Nephron (organoid): Measurements from ENCODE around the gene DPP6.

ENCODE experiments used
- H3K27ac Mint-ChIP-seq, 3 experiments: 2 replicates each; pipeline ENCODE4 v1.8.0; 2020; ENCODE audit warnings: mixed read lengths in 3 of 3, mild to moderate bottlenecking in 2 of 3, moderate library complexity in 1 of 3
- H3K27me3 Mint-ChIP-seq: 2 replicates; pipeline ENCODE4 v1.8.0; 2021; ENCODE audit warnings: low read depth, mild to moderate bottlenecking, moderate library complexity, mixed read lengths
- H3K36me3 Mint-ChIP-seq: 2 replicates; pipeline ENCODE4 v1.8.0; 2020; ENCODE audit warnings: low read depth, mixed read lengths
- H3K4me1 Mint-ChIP-seq: 2 replicates; pipeline ENCODE4 v1.8.0; 2020; ENCODE audit warnings: mixed read lengths
- H3K4me3 Mint-ChIP-seq, 3 experiments: 2 replicates each; pipeline ENCODE4 v1.8.0; 2020; ENCODE audit warnings: mild to moderate bottlenecking in 3 of 3, mixed read lengths in 3 of 3, moderate library complexity in 2 of 3
- H3K9me3 Mint-ChIP-seq: 2 replicates; pipeline ENCODE4 v1.8.0; 2020; ENCODE audit warnings: mixed read lengths
- CTCF ChIP-seq, 3 experiments: fragments of 200-600 bp; sonication (generic); IDR thresholded peaks; one replicate each; pipeline ENCODE4 v1.5.0; 2021; ENCODE audit warnings: antibody characterized with exemption in 3 of 3; ENCODE audit not compliant: unreplicated experiment in 3 of 3

Gene DPP6

GRCh38 chr7:154569916-154570315 lies 517.7 kb downstream of the DPP6 start:
- H3K36me3 Mint-ChIP-seq = no peaks in the 10 kb centered on the region
- H3K4me1 Mint-ChIP-seq = peaks cover 7% of the 10 kb centered on the region
- H3K4me3 Mint-ChIP-seq = no peak overlapping the region
- no peaks in the 10 kb centered on the region for H3K27me3 Mint-ChIP-seq
- H3K27ac Mint-ChIP-seq = no peak overlapping the region
- no peak for TF ChIP-seq CTCF (IDR thresholded peaks at IDR 0.05; ENCODE audit: unreplicated experiment in 3 of 3)
- H3K9me3 Mint-ChIP-seq = no peaks in the 10 kb centered on the region

- TF ChIP-seq CTCF (IDR thresholded peaks at IDR 0.05; ENCODE audit: unreplicated experiment in 3 of 3) = no peak
- Mint-ChIP-seq H3K9me3 (no peaks in the 10 kb centered on the region), H3K4me3 (no peak overlapping the region), H3K27me3 (no peaks in the 10 kb centered on the region), H3K27ac (no peak overlapping the region), H3K36me3 (no peaks in the 10 kb centered on the region), H3K4me1 (peaks cover 7% of the 10 kb centered on the region)
These were observed 519.6 kb downstream of the DPP6 start for GRCh38 chr7:154571772-154572171.

GRCh38 chr7:154574235-154574634 lies 522.0 kb downstream of the DPP6 start:
- Mint-ChIP-seq H3K36me3 (no peaks in the 10 kb centered on the region), H3K27me3 (peaks cover 5% of the 10 kb centered on the region), H3K9me3 (no peaks in the 10 kb centered on the region), H3K4me1 (no peaks in the 10 kb centered on the region), H3K27ac (no peak overlapping the region), H3K4me3 (no peak overlapping the region)
- no peak for TF ChIP-seq CTCF (IDR thresholded peaks at IDR 0.05; ENCODE audit: unreplicated experiment in 3 of 3)

- Mint-ChIP-seq H3K9me3 (no peaks in the 10 kb centered on the region), H3K4me3 (no peak overlapping the region)
These were observed 523.3 kb downstream of the DPP6 start for GRCh38 chr7:154575497-154575896.

GRCh38 chr7:154576604-154577003 lies 524.4 kb downstream of the DPP6 start:
- H3K27me3 Mint-ChIP-seq = peaks cover 13% of the 10 kb centered on the region
- no peak overlapping the region for H3K27ac Mint-ChIP-seq
- no peaks in the 10 kb centered on the region for H3K4me1 Mint-ChIP-seq
- H3K9me3 Mint-ChIP-seq = no peaks in the 10 kb centered on the region
- TF ChIP-seq CTCF (IDR thresholded peaks at IDR 0.05; ENCODE audit: unreplicated experiment in 3 of 3) = no peak
- no peaks in the 10 kb centered on the region for H3K36me3 Mint-ChIP-seq
- no peak overlapping the region for H3K4me3 Mint-ChIP-seq

More at GRCh38 chr7:154575497-154575896, 523.3 kb downstream of the DPP6 start:
- TF ChIP-seq CTCF (IDR thresholded peaks at IDR 0.05; ENCODE audit: unreplicated experiment in 3 of 3) = no peak
- peaks cover 10% of the 10 kb centered on the region for H3K27me3 Mint-ChIP-seq
- no peaks in the 10 kb centered on the region for H3K36me3 Mint-ChIP-seq
- H3K4me1 Mint-ChIP-seq = no peaks in the 10 kb centered on the region
- no peak overlapping the region for H3K27ac Mint-ChIP-seq

- TF ChIP-seq CTCF (IDR thresholded peaks at IDR 0.05; ENCODE audit: unreplicated experiment in 3 of 3) = no peak
- no peak overlapping the region for H3K27ac Mint-ChIP-seq
These were observed 525.1 kb downstream of the DPP6 start for GRCh38 chr7:154577141-154577873.

More at GRCh38 chr7:154577141-154577873, 525.1 kb downstream of the DPP6 start:
- no peaks in the 10 kb centered on the region for H3K9me3 Mint-ChIP-seq
- H3K4me3 Mint-ChIP-seq = no peak overlapping the region
- no peaks in the 10 kb centered on the region for H3K36me3 Mint-ChIP-seq
- H3K4me1 Mint-ChIP-seq = no peaks in the 10 kb centered on the region
- peaks cover 13% of the 10 kb centered on the region for H3K27me3 Mint-ChIP-seq
